NCI-H460 (cell line): ENCODE results near the gene GPR153. TPM values are rescaled to one million over a fixed set of nuclear protein-coding genes. Genes with fewer than 3 reads are reported as not detected.
A peak's percentile ranks its signal among the peaks of the same experiment; 100 is the strongest.

Experiments used
- DNase-seq: peaks from one replicate; pipeline ENCODE4 v3.0.0-alpha.2; 2016; ENCODE audit warnings: low read depth; ENCODE audit errors: extremely low read depth
- total RNA-seq: library from RNA; depleted of rRNA; stranded (reverse); fragments of >200 nt; shearing (Covaris generic); gene quantifications from 2 replicates; pipeline ENCODE4 v1.2.3, GENCODE V29; 2014

The GPR153 gene
- total RNA-seq, 1 experiment from 2014 or later = 0.62 TPM

- no peak for DNase-seq
Measured at GRCh38 chr1:6271006-6271405, 10.1 kb upstream of the GPR153 start.

- no peak for DNase-seq
Measured at GRCh38 chr1:6270401-6270800, 9.5 kb upstream of the GPR153 start.

GRCh38 chr1:6269720-6270400 is 9.0 kb upstream of the GPR153 start:
- no peak for DNase-seq

- DNase-seq = no peak
Measured at GRCh38 chr1:6269296-6269695, 8.4 kb upstream of the GPR153 start.

GRCh38 chr1:6268415-6268814 is 7.5 kb upstream of the GPR153 start:
- DNase-seq = no peak

- DNase-seq = no peak
Measured at GRCh38 chr1:6267686-6268322, 6.9 kb upstream of the GPR153 start.

GRCh38 chr1:6266641-6267040 is 5.7 kb upstream of the GPR153 start:
- no peak for DNase-seq

- DNase-seq = no peak
Measured at GRCh38 chr1:6265151-6265550, 4.3 kb upstream of the GPR153 start.

- no peak for DNase-seq
Measured at GRCh38 chr1:6263716-6264115, 2.8 kb upstream of the GPR153 start.

GRCh38 chr1:6262555-6263420 is 1.9 kb upstream of the GPR153 start:
- DNase-seq = no peak

- no peak for DNase-seq
Measured at GRCh38 chr1:6261615-6261995, 707 bp upstream of the GPR153 start.

- no peak for DNase-seq
Measured at GRCh38 chr1:6260433-6260934, 414 bp downstream of the GPR153 start.

GRCh38 chr1:6259491-6260362 is 1.2 kb downstream of the GPR153 start:
- DNase-seq = peak; percentile 63

GRCh38 chr1:6258675-6259074 is 2.2 kb downstream of the GPR153 start:
- no peak for DNase-seq

- no peak for DNase-seq
Measured at GRCh38 chr1:6257541-6258069, 3.3 kb downstream of the GPR153 start.

- no peak for DNase-seq
Measured at GRCh38 chr1:6256645-6257044, 4.3 kb downstream of the GPR153 start.

- DNase-seq = no peak
Measured at GRCh38 chr1:6254691-6255090, 6.2 kb downstream of the GPR153 start.

GRCh38 chr1:6253380-6253779 is 7.5 kb downstream of the GPR153 start:
- no peak for DNase-seq

- no peak for DNase-seq
Measured at GRCh38 chr1:6252374-6252710, 8.6 kb downstream of the GPR153 start.

- no peak for DNase-seq
Measured at GRCh38 chr1:6251681-6252373, 9.1 kb downstream of the GPR153 start.
